H1 (cell line): ENCODE measurements around the gene ARHGEF39. TPM values are rescaled to one million over a fixed set of nuclear protein-coding genes. Genes with fewer than 3 reads are reported as not detected.

Source experiments
- CTCF ChIA-PET: fragments of 300-600 bp; sonication (Branson Sonifier 250); formaldehyde crosslinking; loops from one replicate; lab custom pipeline; 2021; ENCODE audit not compliant: partially characterized antibody; lab: Charles Lee
- POLR2A ChIA-PET: fragments of 300-600 bp; sonication (Branson Sonifier 250); formaldehyde crosslinking; loops from one replicate; lab custom pipeline; 2021; ENCODE audit warnings: inconsistent platforms; ENCODE audit not compliant: partially characterized antibody; lab: Charles Lee
- DNase-seq, 2 experiments: peaks; one replicate each; pipeline versions ENCODE4 v3.0.0 to v3.0.0-alpha.2; 2010 to 2022; ENCODE audit warnings: low spot score in 2 of 2, low read depth in 1 of 2, mixed read lengths in 1 of 2
- FAIRE-seq: peaks from 2 replicates; lab custom pipeline; 2011; peaks lifted over from hg19 to GRCh38; lab: Jason Lieb, UNC
- H2AFZ ChIP-seq: 2 replicates; pipeline ENCODE4 v1.8.1; 2012; ENCODE audit warnings: low read length, inconsistent platforms
- H2AK5ac ChIP-seq: 2 replicates; pipeline ENCODE4 v1.6.1; 2013; ENCODE audit warnings: low read depth, low read length
- H2BK120ac ChIP-seq: replicated peaks from 2 replicates; pipeline ENCODE3; 2013; ENCODE audit warnings: low read depth, low read length, inconsistent platforms
- H2BK12ac ChIP-seq: 2 replicates; pipeline ENCODE4 v1.6.1; 2013; ENCODE audit warnings: low read depth, low read length
- H2BK15ac ChIP-seq: 2 replicates; pipeline ENCODE4 v1.6.1; 2013; ENCODE audit warnings: low read length
- H2BK20ac ChIP-seq: 2 replicates; pipeline ENCODE4 v1.6.1; 2013; ENCODE audit warnings: low read length
- H2BK5ac ChIP-seq: 2 replicates; pipeline ENCODE4 v1.6.1; 2013; ENCODE audit warnings: low read depth, low read length
- H3K14ac ChIP-seq: 2 replicates; pipeline ENCODE4 v1.6.1; 2013; ENCODE audit warnings: inconsistent platforms; ENCODE audit not compliant: insufficient read length
- H3K18ac ChIP-seq: 2 replicates; pipeline ENCODE4 v1.6.1; 2013; ENCODE audit warnings: low read length; ENCODE audit errors: extremely low read depth
- H3K23ac ChIP-seq: 2 replicates; pipeline ENCODE4 v1.6.1; 2013; ENCODE audit warnings: inconsistent platforms; ENCODE audit not compliant: insufficient read length
- H3K23me2 ChIP-seq: 2 replicates; pipeline ENCODE4 v1.6.1; 2013; ENCODE audit warnings: low read depth, low read length
- H3K27ac ChIP-seq: 2 replicates; pipeline ENCODE4 v1.6.1; 2011; ENCODE audit warnings: low read depth, low read length, inconsistent platforms
- H3K27me3 ChIP-seq, 4 experiments: replicated peaks in 1 of 4; 1 replicate in 1 of 4; 2 replicates in 3 of 4; pipeline versions ENCODE4 v1.6.1 to v1.8.1; 2011 to 2013; ENCODE audit warnings: low read length in 3 of 4, mild to moderate bottlenecking in 3 of 4, inconsistent platforms in 2 of 4, mixed read lengths in 2 of 4, moderate library complexity in 1 of 4; ENCODE audit not compliant: control insufficient read depth in 3 of 4, insufficient read depth in 3 of 4; ENCODE audit errors: extremely low read depth in 1 of 4
- H3K36me3 ChIP-seq, 4 experiments: 2 replicates each; pipeline versions ENCODE4 v1.6.1 to v1.8.1; 2011 to 2013; ENCODE audit warnings: mild to moderate bottlenecking in 4 of 4, low read length in 3 of 4, moderate library complexity in 2 of 4, control low read depth in 1 of 4, inconsistent platforms in 1 of 4; ENCODE audit not compliant: insufficient read depth in 4 of 4, control insufficient read depth in 2 of 4
- H3K4ac ChIP-seq: replicated peaks from 2 replicates; pipeline ENCODE3; 2013; ENCODE audit warnings: low read length, low read depth, mixed read lengths, inconsistent platforms; ENCODE audit not compliant: insufficient read length
- H3K4me1 ChIP-seq, 4 experiments: replicated peaks in 1 of 4; 1 replicate in 1 of 4; 2 replicates in 3 of 4; pipeline versions ENCODE4 v1.6.1 to v1.8.1; 2011 to 2013; ENCODE audit warnings: low read length in 3 of 4, inconsistent platforms in 2 of 4, mixed read lengths in 1 of 4; ENCODE audit not compliant: insufficient read depth in 4 of 4, control insufficient read depth in 3 of 4
- H3K4me2 ChIP-seq, 2 experiments: 2 replicates each; pipeline versions ENCODE4 v1.6.1 to v1.8.1; 2011 to 2013; ENCODE audit warnings: low read depth in 2 of 2, low read length in 2 of 2, control low read depth in 1 of 2, inconsistent platforms in 1 of 2, mild to moderate bottlenecking in 1 of 2; ENCODE audit not compliant: insufficient read depth in 1 of 2
- H3K4me3 ChIP-seq, 4 experiments: fragments of 200-600, 300-600 bp in 1 of 4; sonication (generic), shearing (Covaris generic), sonication (Bioruptor Twin) in 1 of 4; 2 replicates each; pipeline versions ENCODE4 v1.5.1 to v1.8.1; 2011 to 2016; ENCODE audit warnings: low read length in 4 of 4, low read depth in 3 of 4, control low read depth in 2 of 4, inconsistent platforms in 2 of 4, mild to moderate bottlenecking in 2 of 4, mixed read lengths in 1 of 4, moderate library complexity in 1 of 4; ENCODE audit not compliant: insufficient read depth in 2 of 4; ENCODE audit errors: extremely low read depth in 1 of 4
- H3K56ac ChIP-seq: replicated peaks from 2 replicates; pipeline ENCODE3; 2013; ENCODE audit warnings: low read depth, mild to moderate bottlenecking, mixed read lengths, low read length, inconsistent platforms; ENCODE audit not compliant: insufficient read length
- H3K79me1 ChIP-seq: 2 replicates; pipeline ENCODE4 v1.6.1; 2013; ENCODE audit warnings: low read depth, low read length, control low read depth
- H3K79me2 ChIP-seq, 2 experiments: 2 replicates each; pipeline versions ENCODE4 v1.6.1 to v1.8.1; 2012 to 2013; ENCODE audit warnings: low read length in 2 of 2, mild to moderate bottlenecking in 2 of 2, inconsistent platforms in 1 of 2; ENCODE audit not compliant: insufficient read depth in 2 of 2, control insufficient read depth in 1 of 2
- H3K9ac ChIP-seq, 4 experiments: replicated peaks in 1 of 4; 1 replicate in 1 of 4; 2 replicates in 3 of 4; pipeline versions ENCODE4 v1.6.1 to v1.8.1; 2011 to 2013; ENCODE audit warnings: low read depth in 3 of 4, low read length in 3 of 4, control low read depth in 2 of 4, mild to moderate bottlenecking in 2 of 4, moderate library complexity in 2 of 4, inconsistent platforms in 1 of 4; ENCODE audit errors: extremely low read depth in 1 of 4
- H3K9me3 ChIP-seq, 2 experiments: 2 replicates each; pipeline versions ENCODE4 v1.6.1 to v1.8.1; 2012 to 2013; ENCODE audit warnings: mild to moderate bottlenecking in 2 of 2, moderate library complexity in 2 of 2, control low read depth in 1 of 2, inconsistent platforms in 1 of 2, low read depth in 1 of 2, low read length in 1 of 2, mixed read lengths in 1 of 2; ENCODE audit not compliant: insufficient read depth in 2 of 2
- H4K20me1 ChIP-seq, 2 experiments: replicated peaks in 1 of 2; 2 replicates each; pipeline versions ENCODE3 to v1.8.1; 2011 to 2013; ENCODE audit warnings: inconsistent platforms in 2 of 2, low read length in 2 of 2, mild to moderate bottlenecking in 1 of 2; ENCODE audit not compliant: insufficient read depth in 2 of 2, control insufficient read depth in 1 of 2
- H4K5ac ChIP-seq: 2 replicates; pipeline ENCODE4 v1.6.1; 2013; ENCODE audit warnings: low read length, low read depth, mixed read lengths, inconsistent platforms; ENCODE audit not compliant: insufficient read length
- H4K8ac ChIP-seq: 2 replicates; pipeline ENCODE4 v1.8.0; 2013; ENCODE audit warnings: mild to moderate bottlenecking, moderate library complexity, low read length, inconsistent platforms; ENCODE audit not compliant: insufficient read depth; ENCODE audit errors: extremely low read depth
- H4K91ac ChIP-seq: replicated peaks from 2 replicates; pipeline ENCODE3; 2013; ENCODE audit warnings: low read length, mixed read lengths, inconsistent platforms; ENCODE audit not compliant: insufficient read length
- BCL11A ChIP-seq, 2 experiments: IDR thresholded peaks; one replicate each; pipeline ENCODE4 v1.6.1; 2011; ENCODE audit warnings: low read depth in 2 of 2, low read length in 2 of 2, mild to moderate bottlenecking in 2 of 2
- BRCA1 ChIP-seq: IDR thresholded peaks from 2 replicates; pipeline ENCODE4 v1.6.1; 2012; ENCODE audit warnings: low read depth, low read length, improper control_type of control experiment
- GTF2F1 ChIP-seq: IDR thresholded peaks from 2 replicates; pipeline ENCODE4 v1.6.1; 2012; ENCODE audit warnings: low read depth, low read length, improper control_type of control experiment, borderline replicate concordance
- HDAC2 ChIP-seq, 2 experiments: fragments of 300-600 bp in 1 of 2; sonication (generic) in 1 of 2; IDR thresholded peaks; 2 replicates each; pipeline ENCODE4 v1.6.1; 2011 to 2012; ENCODE audit warnings: low read depth in 2 of 2, low read length in 2 of 2, mild to moderate bottlenecking in 2 of 2, moderate library complexity in 2 of 2, borderline replicate concordance in 1 of 2, inconsistent platforms in 1 of 2
- JUND ChIP-seq: IDR thresholded peaks from 2 replicates; pipeline ENCODE4 v1.6.1; 2011; ENCODE audit warnings: mild to moderate bottlenecking, improper control_type of control experiment, low read length
- PHF8 ChIP-seq: fragments of 200-600 bp; sonication (generic); conservative IDR thresholded peaks from 2 replicates; pipeline ENCODE4 v1.7.1; 2012; ENCODE audit warnings: low read depth, mild to moderate bottlenecking, inconsistent platforms, low read length, moderate library complexity
- RXRA ChIP-seq: IDR thresholded peaks from 2 replicates; pipeline ENCODE4 v1.6.1; 2011; ENCODE audit warnings: low read depth, mild to moderate bottlenecking, low read length, moderate library complexity; ENCODE audit not compliant: insufficient read depth
- SAP30 ChIP-seq: fragments of 300-600 bp; sonication (generic); IDR thresholded peaks from 2 replicates; pipeline ENCODE4 v1.7.1; 2012; ENCODE audit warnings: low read length, moderate library complexity, mild to moderate bottlenecking, inconsistent platforms; ENCODE audit not compliant: insufficient read depth, insufficient replicate concordance
- SP4 ChIP-seq: IDR thresholded peaks from 2 replicates; pipeline ENCODE4 v1.6.1; 2012; ENCODE audit warnings: low read length, inconsistent platforms
- SRF ChIP-seq: IDR thresholded peaks from 2 replicates; pipeline ENCODE4 v1.6.1; 2011; ENCODE audit warnings: mild to moderate bottlenecking, low read depth, low read length, moderate library complexity
- WGBS, 2 experiments: shearing (Covaris generic) in 1 of 2; methylation state at CpG; one replicate each; pipeline versions ENCODE4 v1.1.6 to v1.1.7; 2013 to 2015; ENCODE audit warnings: low lambda C conversion rate in 2 of 2, mixed read lengths in 2 of 2, inconsistent platforms in 1 of 2, low coverage in 1 of 2, missing lambda C conversion rate in 1 of 2; ENCODE audit not compliant: insufficient replicate concordance in 2 of 2, insufficient coverage in 1 of 2, insufficient read length in 1 of 2; ENCODE audit errors: extremely low coverage in 1 of 2, missing lambda C conversion rate in 1 of 2; 5-methylcytosine and 5-hydroxymethylcytosine counted together
- polyA plus RNA-seq, 7 experiments: library from polyadenylated mRNA; depleted of rRNA in 3 of 7; stranded (reverse) in 5 of 7; unstranded in 2 of 7; fragments of >200 nt in 5 of 7; fragments of 200-250 nt in 2 of 7; gene quantifications; 1 replicate in 5 of 7; 2 replicates in 1 of 7; 4 replicates in 1 of 7; pipeline versions ENCODE4 v1.2.1 to v1.2.3, GENCODE V29; 2011 to 2013; ENCODE audit warnings: missing spikeins in 2 of 7, mixed read lengths in 2 of 7
- total RNA-seq: library from RNA; stranded (reverse); fragmentation: NEBNext Ultra II Directional; extraction: Animal tissue kit (Norgen Biotek cat#: 25700); gene quantifications from 2 replicates; pipeline ENCODE4 v1.2.1, GENCODE V29; 2021

The ARHGEF39 gene
- total and polyA plus RNA-seq, 2 of the 8 experiments (the other 6 are each of a cell fraction or from before 2014, with no cell fraction given), result 18.6 to 18.7 TPM

DNA sequence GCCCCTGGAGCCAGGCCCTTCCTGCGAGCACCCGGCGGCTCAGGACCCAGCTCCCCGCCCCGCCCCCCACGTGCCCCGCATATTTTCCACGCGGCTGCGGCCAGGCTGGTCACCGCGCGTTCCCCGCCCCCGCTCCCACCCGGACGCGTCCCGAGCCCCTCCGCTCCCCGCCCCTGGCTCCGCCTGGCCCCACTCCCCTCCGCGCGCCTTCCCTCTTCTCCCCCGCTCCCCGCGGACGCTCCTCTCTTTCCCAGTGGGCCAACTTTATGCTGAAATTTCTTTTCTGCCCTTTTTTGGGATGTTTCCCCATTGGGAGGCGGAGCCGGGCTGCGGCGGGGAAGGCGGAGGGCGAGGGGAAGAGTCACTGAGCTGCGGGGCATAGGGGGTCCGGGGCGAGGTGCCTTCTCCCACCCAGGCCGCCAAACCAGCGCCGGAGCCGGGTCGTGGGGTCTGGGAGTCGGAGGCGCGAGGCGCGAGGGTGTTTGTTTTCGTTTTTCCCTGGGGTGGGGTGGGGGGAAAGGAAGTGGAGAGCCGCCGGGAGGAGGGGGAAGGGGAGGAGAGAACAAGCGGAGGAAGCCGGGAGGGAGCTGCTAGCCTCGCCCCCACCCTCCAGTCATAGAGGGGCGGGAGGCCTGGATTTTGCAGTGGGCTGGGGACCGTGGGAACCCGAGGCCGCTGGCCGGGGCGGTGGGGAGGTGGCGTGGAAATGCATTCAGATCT lies 25.8 kb upstream of the ARHGEF39 start:
- no peaks in the 10 kb centered on the region for H3K27me3 ChIP-seq
- H3K36me3 ChIP-seq, result peaks cover 0 to 7% (median 5%) of the 10 kb centered on the region in 4 experiments; a peak in 5 of 8 replicates
- no peak overlapping the region for H3K14ac ChIP-seq
- H4K91ac ChIP-seq, result no peak overlapping the region
- peak overlapping the region; percentile 72 to 99 (median 82) for H3K4me3 ChIP-seq
- no peak overlapping the region for H3K23ac ChIP-seq
- 1% methylated on average over 26 of the region's 61 CpGs; no CpG with 5 or more reads in 1 of the 2 experiments for WGBS, 2 experiments
- H2BK20ac ChIP-seq, result 0 out of 2 replicates have a peak overlapping the region, but pooled peaks have one; percentile 1
- peak overlapping the region; percentile 46 for H3K56ac ChIP-seq
- H2AFZ ChIP-seq, result peak overlapping the region; percentile 95
- peak overlapping the region; percentile 84 to 90 for H3K4me2 ChIP-seq
- no peak overlapping the region for H2BK120ac ChIP-seq
- peak overlapping the region; percentile 62 for H4K5ac ChIP-seq
- peaks cover 0 to 21% of the 10 kb centered on the region in 2 experiments; a peak in 2 of 4 replicates for H3K79me2 ChIP-seq
- no peak overlapping the region for H4K8ac ChIP-seq
- peaks cover 12% of the 10 kb centered on the region for H3K23me2 ChIP-seq
- peak overlapping the region; percentile 4 for H3K4ac ChIP-seq
- H3K18ac ChIP-seq, result peak overlapping the region; percentile 88
- H3K27ac ChIP-seq, result no peak overlapping the region
- DNase-seq (peak in 1 of 2 experiments; percentile 84), FAIRE-seq (no peak)
- no peak overlapping the region for H2AK5ac ChIP-seq
- peaks cover 6 to 15% (median 8%) of the 10 kb centered on the region in 4 experiments; a peak in 6 of 7 replicates for H3K4me1 ChIP-seq
- H2BK15ac ChIP-seq, result 0 out of 2 replicates have a peak overlapping the region, but pooled peaks have one; percentile 98
- H2BK12ac ChIP-seq, result peak overlapping the region; percentile 45; the same call in 1 of the 2 replicates
- peaks cover 5 to 8% of the 10 kb centered on the region in 2 experiments for H4K20me1 ChIP-seq
- ChIA-PET POLR2A (interaction anchor here (0.9 to 14.9 kb wide), 19 partner anchors 10 to 611 kb away, joined by 3 to 158 read pairs (median 5); partner anchors contain the start of genes ARHGEF39, CA9, CCDC107 and CREB3), CTCF (interaction anchor here (0.8 to 14.1 kb wide), 12 partner anchors 10 to 213 kb away, joined by 3 to 347 read pairs (median 7); partner anchors contain the start of genes ARHGEF39, CA9, CCDC107 and RMRP)
- H3K79me1 ChIP-seq, result peaks cover 2% of the 10 kb centered on the region; the same call in 1 of the 2 replicates
- H2BK5ac ChIP-seq, result peak overlapping the region; percentile 60; the same call in 1 of the 2 replicates
- H3K9me3 ChIP-seq, result no peaks in the 10 kb centered on the region
- peak overlapping the region in 2 of 4 experiments; percentile 12 to 45; a peak in 1 of 7 replicates for H3K9ac ChIP-seq
- TF ChIP-seq BRCA1 (no peak), BCL11A (IDR thresholded peaks at IDR 0.05; ENCODE audit: low read depth in 2 of 2, low read length in 2 of 2) (no peak), RXRA (no peak), SP4 (no peak), PHF8 (peak; percentile 48; the same call in 1 of the 2 replicates), SRF (peak; percentile 74), SAP30 (no peak), HDAC2 (IDR thresholded peaks at IDR 0.05; ENCODE audit: borderline replicate concordance in 1 of 2, low read depth in 2 of 2, low read length in 2 of 2) (0 out of 4 replicates have a peak, but pooled peaks of 1 of the 2 experiments have one; percentile 38), JUND (no peak), GTF2F1 (no peak)
